GM21367 (cell line): ENCODE data around the gene MEIKIN.

Source experiments
- ATAC-seq: cut with Tn5 transposase; IDR thresholded peaks from one replicate; pipeline ENCODE4 v1.9.1; 2021; ENCODE audit not compliant: unreplicated experiment

MEIKIN gene

GRCh38 chr5:131945551-131946168 lies at the start of gene MEIKIN:
Gene MEIKIN, minus strand, starts transcription at chr5:131945663. Its CDS starts 158 bp downstream, at chr5:131945505.
- ATAC-seq = no peak

DNA sequence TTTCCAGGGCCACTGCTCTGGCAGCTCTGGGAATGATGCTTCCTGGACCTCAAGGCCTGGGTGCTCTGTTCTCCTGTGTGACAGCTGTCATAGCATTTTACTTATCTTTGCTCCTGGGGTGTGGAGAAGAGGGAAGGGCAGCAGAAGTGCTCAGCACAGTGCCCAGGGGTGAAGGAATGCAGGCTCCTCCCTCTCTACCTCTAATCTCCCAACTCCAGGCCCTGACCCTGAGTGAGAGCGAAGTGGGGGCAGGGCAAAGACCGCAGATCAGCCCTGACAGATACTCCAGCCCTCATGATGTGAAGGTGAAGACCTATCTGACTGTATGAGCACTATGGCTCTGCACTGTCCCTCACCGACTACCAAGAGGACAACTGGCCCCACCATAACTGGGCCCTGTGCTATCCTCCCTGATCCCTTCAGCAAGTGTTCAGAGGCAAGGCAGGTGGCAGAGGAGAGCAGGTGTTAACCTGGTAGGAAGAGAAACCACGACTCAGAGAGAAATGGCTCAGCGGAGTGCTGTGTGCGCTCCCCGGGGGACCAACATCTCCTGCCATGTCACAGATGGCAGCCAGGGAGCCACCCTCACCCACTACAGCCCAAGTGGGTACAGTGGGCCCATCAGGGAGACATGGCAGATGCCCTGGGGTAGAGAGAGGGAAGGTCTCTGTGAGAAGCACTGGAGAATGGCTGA lies 49.2 kb upstream of the MEIKIN start:
- no peak for ATAC-seq

DNA sequence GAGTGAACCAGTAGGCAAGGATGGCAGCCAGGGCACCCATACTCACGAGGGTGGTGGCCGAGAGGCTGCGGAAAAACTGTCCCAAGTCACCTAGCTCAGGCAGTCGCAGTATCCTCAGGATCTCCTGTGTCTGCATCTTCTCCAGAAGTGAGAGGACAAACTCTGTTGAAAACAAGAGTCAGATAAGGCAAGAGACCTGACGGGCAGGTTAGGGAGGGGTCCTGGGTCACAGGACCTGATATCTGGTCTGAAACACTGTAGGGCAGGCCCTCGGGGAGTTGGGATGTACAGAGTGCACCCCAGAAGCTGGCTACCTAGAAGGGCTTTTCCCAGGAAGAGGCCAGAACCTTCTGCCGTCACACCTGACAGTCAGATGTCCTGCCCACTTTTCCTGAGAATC lies 48.6 kb upstream of the MEIKIN start:
- no peak for ATAC-seq

- no peak for ATAC-seq
Measured at GRCh38 chr5:131993676-131994075, 48.2 kb upstream of the MEIKIN start.

GRCh38 chr5:131992370-131992769 lies 46.9 kb upstream of the MEIKIN start:
- no peak for ATAC-seq

DNA sequence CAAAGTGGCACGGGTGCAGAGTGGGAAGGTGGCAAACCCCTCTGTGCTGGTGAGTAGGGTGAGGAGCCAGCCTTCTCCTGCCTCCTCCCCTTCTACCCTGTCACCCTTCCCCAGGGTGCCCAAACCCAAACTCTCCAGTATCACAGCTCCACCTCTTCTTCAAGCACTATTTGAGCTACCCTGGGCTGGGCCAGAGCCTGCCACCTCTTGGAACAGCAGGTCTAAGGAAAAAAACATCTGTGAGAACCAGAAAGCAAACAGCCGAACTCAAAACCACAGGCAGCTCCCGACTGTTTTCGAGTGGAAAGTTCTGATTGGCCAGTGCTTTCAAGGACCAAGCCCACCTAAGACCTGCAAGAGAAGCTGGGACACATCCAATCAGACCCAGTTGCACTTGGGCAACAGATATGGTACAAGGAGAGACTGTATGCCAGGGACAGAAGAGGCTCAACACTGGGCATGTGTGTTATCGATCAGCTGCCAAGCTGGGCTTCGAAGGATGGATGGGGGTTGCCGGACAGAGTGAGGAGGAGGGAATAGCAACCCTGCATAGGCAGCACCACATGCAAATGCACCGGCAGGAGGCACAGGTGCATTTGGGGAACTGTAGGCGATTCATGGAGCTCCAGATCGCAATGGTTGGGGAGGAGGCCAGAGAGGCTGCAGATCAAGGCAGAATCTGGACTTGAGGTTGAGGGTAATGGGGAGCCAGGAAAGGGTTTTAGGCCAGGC lies 46.3 kb upstream of the MEIKIN start:
- no peak for ATAC-seq

- no peak for ATAC-seq
Measured at GRCh38 chr5:131990716-131991115, 45.3 kb upstream of the MEIKIN start.

GRCh38 chr5:131988601-131989000 lies 43.1 kb upstream of the MEIKIN start:
- ATAC-seq = no peak

DNA sequence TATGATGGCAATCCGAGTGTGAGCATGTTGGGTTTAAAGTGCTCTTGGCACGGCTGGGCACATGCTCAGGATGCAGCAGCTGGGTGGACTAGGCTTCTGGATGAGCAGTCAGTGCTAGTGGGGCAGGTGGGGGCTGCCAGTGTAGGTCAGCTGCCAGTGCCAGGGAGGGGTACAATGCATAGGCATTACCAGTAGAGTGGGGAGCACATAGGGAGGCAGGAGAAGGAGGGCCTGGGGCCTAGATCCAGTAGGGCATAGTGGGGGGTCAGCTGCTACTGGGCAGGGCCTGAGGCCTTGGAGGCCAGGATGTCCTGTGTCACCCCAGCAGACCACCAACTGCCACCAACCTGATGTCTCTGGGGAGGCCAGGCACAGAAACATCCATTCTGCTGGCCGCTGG lies 41.8 kb upstream of the MEIKIN start:
- ATAC-seq = no peak

DNA sequence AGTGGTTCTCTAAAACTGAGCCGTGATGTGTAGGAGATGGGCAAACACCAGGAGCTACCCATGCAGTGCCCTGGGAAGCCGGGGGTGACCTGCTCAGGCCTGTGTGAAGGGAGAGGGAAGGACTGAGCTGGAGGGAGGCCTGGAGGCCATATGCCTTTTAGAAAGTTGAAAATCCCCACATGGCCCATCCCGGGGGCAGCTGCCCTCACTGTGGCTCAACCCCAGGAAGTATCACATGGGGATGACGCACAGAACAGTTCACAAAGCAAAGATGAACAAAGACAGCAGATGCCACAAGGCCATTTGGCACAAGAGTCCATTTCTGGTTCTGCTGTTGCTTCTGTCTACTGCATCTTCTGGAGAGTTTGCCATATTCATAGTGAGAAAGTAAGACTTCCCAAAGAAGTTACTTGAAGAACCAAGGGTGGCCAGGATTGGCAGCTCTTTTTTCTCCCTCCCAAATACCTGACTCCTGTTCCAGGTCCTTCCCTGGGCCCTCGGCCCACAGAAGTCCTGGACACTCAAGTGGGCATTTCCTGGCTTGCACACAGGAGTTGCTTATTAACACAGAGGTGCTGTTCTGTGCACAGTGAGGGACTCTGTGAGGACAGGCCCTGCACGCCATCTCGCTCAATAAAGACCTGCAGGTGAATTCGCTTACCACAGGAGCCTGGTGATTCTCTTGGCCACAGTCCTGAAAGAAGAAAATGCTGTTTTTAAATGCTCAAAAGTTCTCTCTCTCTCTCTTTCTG lies 40.9 kb upstream of the MEIKIN start:
- ATAC-seq = no peak

DNA sequence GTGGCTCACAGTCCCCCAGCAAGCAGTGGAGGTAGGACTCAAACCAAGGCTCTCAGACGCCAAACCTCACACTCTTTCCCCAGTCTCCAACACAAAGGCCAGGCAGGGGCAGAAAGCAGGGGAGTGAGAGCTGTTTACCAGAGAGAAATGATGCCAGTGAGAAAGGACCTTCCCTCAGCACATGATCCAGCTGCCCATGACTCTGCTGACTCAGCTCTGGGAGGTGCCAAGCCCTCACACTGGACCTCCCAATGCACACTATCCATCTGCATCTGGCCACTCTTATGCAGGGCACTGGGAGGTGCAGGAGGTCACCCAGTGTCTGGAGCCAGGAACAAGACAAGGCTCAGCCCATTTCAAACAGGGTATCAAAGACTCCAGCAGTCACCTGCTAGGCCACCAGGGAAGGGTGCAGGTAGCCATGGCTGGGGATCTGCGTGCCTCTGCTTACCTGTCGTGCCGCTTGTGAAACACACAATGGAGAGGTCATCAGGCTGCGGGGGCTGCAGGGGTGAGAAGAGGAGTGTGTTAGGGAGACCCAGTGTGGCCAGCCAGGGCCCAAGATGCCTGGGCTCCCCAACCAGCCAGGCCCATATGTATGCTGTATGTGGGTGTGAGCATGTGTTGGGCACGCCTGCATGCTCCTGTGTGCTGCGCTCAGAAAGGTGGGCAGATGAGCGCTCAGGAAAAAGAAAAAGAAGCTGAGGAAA lies 39.6 kb upstream of the MEIKIN start:
- no peak for ATAC-seq

DNA sequence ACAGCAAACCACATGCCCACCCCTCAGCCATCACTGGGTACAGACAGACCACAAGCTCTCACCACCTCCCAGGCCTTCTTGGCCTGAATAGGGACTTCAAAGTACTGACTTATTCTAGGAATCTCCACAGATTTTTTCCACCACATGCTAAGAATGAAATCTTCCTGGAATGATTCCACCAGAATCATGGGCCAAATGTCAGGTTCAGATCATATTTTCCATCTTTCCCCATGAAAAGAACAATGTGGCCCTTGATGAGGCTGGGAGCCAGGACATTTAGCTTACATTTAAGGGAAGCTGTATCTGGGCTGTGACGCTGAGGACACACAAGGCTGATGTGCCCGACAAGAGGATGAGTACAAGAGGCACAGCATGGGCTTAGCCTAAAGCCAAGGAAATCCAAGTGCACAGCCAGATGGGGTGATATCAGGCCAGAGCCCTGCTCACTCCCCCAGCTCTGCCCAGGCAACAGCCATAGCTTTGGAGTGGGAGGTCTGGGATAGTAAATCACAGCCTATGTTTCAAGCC lies 37.8 kb upstream of the MEIKIN start:
- ATAC-seq = no peak

GRCh38 chr5:131981516-131981915 lies 36.1 kb upstream of the MEIKIN start:
- no peak for ATAC-seq

DNA sequence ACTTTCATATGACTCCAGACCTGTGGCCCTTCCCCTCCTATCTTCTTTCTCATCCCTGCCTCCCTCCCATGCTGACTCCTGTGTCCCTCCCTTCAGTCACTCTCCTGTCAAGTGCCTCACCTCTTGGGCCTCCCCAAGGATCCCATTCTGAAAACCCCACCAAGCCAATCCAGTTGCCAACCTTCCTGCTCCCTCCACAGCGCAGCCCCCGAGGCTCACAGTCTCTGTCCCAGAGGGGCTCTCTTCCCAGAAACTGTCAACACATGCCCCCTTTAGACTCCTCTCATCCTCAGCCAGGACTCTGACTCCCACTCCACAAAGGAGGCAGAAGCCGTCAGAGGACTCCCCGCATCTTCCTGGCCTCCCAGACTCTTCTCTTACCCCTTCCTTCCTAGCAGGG lies 35.2 kb upstream of the MEIKIN start:
- ATAC-seq = no peak

DNA sequence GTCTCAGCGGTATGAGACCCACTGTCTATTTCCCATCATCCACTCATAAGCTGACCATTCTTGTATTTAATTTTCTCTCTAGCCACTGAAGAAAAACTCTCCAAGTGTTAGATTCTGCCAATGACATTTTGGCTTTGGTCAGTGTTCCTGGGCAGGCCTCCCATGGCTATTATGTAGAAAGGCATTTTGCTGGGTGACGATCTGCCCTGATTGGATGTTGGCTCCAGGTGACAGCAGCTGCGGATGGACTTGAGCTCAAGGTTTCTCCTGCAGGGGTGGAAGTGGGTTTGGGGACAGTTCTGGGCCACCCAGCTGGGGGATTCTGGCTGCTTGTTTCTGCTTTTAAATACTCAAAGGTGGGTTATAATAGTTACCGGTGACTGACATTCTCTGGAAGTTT lies 34.4 kb upstream of the MEIKIN start:
- ATAC-seq = no peak

DNA sequence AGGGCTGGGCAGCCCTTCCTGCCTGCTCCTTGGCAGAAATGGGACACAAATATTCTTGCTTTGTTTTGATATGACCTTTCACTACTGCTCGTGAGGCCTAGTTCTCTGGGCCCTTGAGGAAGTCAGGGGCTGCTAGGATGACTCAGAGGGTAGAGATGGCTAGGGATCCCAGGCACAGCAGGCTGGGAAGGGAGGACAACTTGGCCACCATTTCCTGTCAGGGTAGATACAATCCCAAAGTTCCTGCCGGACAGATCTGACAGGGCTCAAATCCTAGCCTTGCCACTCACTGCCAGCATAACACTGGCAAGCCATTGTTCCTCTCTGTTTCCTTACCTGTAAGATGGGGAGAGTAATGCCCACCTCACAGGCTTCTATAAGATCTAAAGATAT lies 31.7 kb upstream of the MEIKIN start:
- ATAC-seq = no peak

- ATAC-seq = no peak
Measured at GRCh38 chr5:131976414-131977211, 31.1 kb upstream of the MEIKIN start.

DNA sequence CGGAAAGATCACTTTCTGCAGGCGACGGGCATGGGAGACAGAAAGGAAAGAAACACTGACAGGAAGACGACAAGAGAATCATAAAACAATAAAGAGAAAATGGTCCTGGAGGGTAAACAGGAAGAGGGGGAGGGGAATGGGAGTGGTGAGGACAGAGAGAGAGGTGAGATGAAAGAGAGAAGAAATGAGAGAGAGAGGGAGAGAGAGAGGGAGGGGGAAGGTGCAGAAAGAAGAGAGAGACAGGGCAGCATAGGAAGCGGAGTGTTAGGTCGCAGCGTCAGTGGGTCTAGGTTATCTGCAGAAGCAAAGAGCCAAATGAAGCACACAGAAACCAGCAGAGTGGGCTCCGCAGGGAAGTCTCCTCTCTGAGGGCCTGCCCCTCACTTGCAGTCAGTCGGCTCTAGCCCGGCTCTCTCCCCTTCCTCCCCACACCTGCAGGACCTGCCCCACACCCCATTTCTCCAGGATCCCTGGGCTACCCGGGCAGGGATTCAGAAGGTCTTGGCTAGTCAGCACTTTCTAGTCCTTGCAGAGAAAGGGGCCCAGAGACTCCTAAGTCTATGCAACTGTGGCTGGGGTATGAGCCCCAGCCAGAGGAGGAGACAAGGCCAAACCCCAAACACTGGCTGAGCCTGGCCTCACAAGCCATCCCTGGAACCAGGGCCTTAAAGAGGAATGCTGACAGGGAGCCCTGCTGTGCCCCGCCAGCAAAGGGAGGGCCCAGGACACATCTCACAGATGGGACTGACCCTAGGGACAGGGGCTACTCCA lies 29.7 kb upstream of the MEIKIN start:
- ATAC-seq = no peak

DNA sequence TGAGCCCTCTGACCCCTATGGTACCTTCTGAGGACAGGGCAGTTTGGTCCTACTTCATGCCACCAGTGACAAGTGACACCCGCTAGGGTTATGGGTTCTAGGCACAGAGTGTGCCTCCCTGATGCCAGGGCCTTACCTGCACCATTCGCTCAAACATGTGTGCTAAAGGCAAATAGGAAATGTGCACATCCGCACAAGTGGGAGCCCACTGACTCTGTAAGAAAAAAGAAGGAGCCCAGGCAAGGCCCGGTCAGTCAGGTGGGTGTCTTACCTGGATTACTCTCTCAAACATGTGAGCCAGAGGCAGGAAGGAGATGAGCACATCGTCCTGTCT lies 29.1 kb upstream of the MEIKIN start:
- ATAC-seq = no peak
